OCI-LY7 (cell line): ENCODE results near the gene RIMBP2.

ENCODE experiments used
- CTCF ChIP-seq: fragments of 200-600 bp; sonication (generic); conservative IDR thresholded peaks from 2 replicates; pipeline ENCODE4 v1.5.1; 2014; ENCODE audit warnings: mild to moderate bottlenecking, antibody characterized with exemption, low read length, moderate library complexity, mixed read lengths
- EZH2phosphoT487 ChIP-seq: fragments of 200-600 bp; sonication (generic); IDR thresholded peaks from 2 replicates; pipeline ENCODE4 v1.6.1; 2018; ENCODE audit warnings: low read depth, borderline replicate concordance, mild to moderate bottlenecking, mixed run types, antibody characterized with exemption, low read length, moderate library complexity, mixed read lengths

GRCh38 chr12:130628304-130628703 lies 87.8 kb downstream of the RIMBP2 start:
- TF ChIP-seq CTCF (no peak), EZH2phosphoT487 (no peak)
